WTC11 (cell line): ENCODE data around the gene TTC19. TPM values are rescaled to one million over a fixed set of nuclear protein-coding genes. Genes with fewer than 3 reads are reported as not detected.

Experiments
- ATAC-seq: fragments of 200-7000 bp; cut with Tn5 transposase; 2 replicates; pipeline ENCODE4 v1.10.0; 2021; ENCODE audit warnings: mild to moderate bottlenecking, moderate library complexity
- CTCF ChIA-PET: fragments of 300-600 bp; sonication (Branson Sonifier 250); formaldehyde crosslinking; loops from one replicate; lab custom pipeline; 2021; ENCODE audit warnings: antibody characterized with exemption; lab: Charles Lee
- POLR2A ChIA-PET: fragments of 350-600 bp; sonication (Branson Sonifier 250); formaldehyde crosslinking; loops from one replicate; lab custom pipeline; 2021; ENCODE audit warnings: antibody characterized with exemption; lab: Charles Lee
- DNase-seq: peaks from one replicate; pipeline ENCODE4 v3.0.0; 2021; ENCODE audit warnings: low spot score
- H3K27ac Mint-ChIP-seq: 2 replicates; pipeline ENCODE4 v1.8.0; 2021; ENCODE audit warnings: mixed read lengths
- H3K27me3 Mint-ChIP-seq: 2 replicates; pipeline ENCODE4 v1.8.0; 2021; ENCODE audit warnings: low read depth, mild to moderate bottlenecking, moderate library complexity, mixed read lengths
- H3K36me3 Mint-ChIP-seq: 2 replicates; pipeline ENCODE4 v1.8.0; 2021; ENCODE audit warnings: mixed read lengths
- H3K4me1 Mint-ChIP-seq: 2 replicates; pipeline ENCODE4 v1.8.0; 2022; ENCODE audit warnings: mixed read lengths
- H3K4me3 Mint-ChIP-seq: 2 replicates; pipeline ENCODE4 v1.8.0; 2021; ENCODE audit warnings: mild to moderate bottlenecking, moderate library complexity, mixed read lengths
- H3K9me3 Mint-ChIP-seq: 2 replicates; pipeline ENCODE4 v1.8.0; 2021; ENCODE audit warnings: mixed read lengths
- AFF4 ChIP-seq: sonication (generic); formaldehyde crosslinking; IDR thresholded peaks from 2 replicates; pipeline ENCODE4 v1.8.1; 2023; ENCODE audit warnings: mild to moderate bottlenecking, missing genetic modification reagents, borderline replicate concordance
- CBFB ChIP-seq: sonication (generic); formaldehyde crosslinking; IDR thresholded peaks from 2 replicates; pipeline ENCODE4 v1.8.1; 2022; ENCODE audit warnings: mild to moderate bottlenecking, low read depth, missing genetic modification reagents
- CREB1 ChIP-seq: sonication (generic); formaldehyde crosslinking; IDR thresholded peaks from 2 replicates; pipeline ENCODE4 v1.8.0; 2023; ENCODE audit warnings: mild to moderate bottlenecking, missing genetic modification reagents
- E2F1 ChIP-seq: sonication (generic); formaldehyde crosslinking; IDR thresholded peaks from 2 replicates; pipeline ENCODE4 v1.8.0; 2022; ENCODE audit warnings: mild to moderate bottlenecking, missing genetic modification reagents
- ELF4 ChIP-seq: sonication (generic); formaldehyde crosslinking; IDR thresholded peaks from 2 replicates; pipeline ENCODE4 v1.8.1; 2022; ENCODE audit warnings: low read depth, mild to moderate bottlenecking, moderate library complexity, missing genetic modification reagents
- IRF2 ChIP-seq: sonication (generic); formaldehyde crosslinking; IDR thresholded peaks from 2 replicates; pipeline ENCODE4 v1.8.0; 2022; ENCODE audit warnings: low read depth, missing genetic modification reagents, borderline replicate concordance
- KAT7 ChIP-seq: sonication (generic); formaldehyde crosslinking; IDR thresholded peaks from 2 replicates; pipeline ENCODE4 v1.8.1; 2023; ENCODE audit warnings: missing genetic modification reagents, mild to moderate bottlenecking, borderline replicate concordance
- MYBL2 ChIP-seq: sonication (generic); formaldehyde crosslinking; IDR thresholded peaks from 2 replicates; pipeline ENCODE4 v1.8.1; 2023; ENCODE audit warnings: mild to moderate bottlenecking, moderate library complexity, missing genetic modification reagents
- NFATC4 ChIP-seq: fragments of 250-450 bp; sonication (Bioruptor Pico); IDR thresholded peaks from 2 replicates; pipeline ENCODE4 v1.9.0; 2021; ENCODE audit warnings: mild to moderate bottlenecking
- SP1 ChIP-seq: sonication (generic); formaldehyde crosslinking; conservative IDR thresholded peaks from 2 replicates; pipeline ENCODE4 v1.8.1; 2022; ENCODE audit warnings: missing genetic modification reagents
- STAT6 ChIP-seq: sonication (generic); formaldehyde crosslinking; conservative IDR thresholded peaks from 2 replicates; pipeline ENCODE4 v1.8.1; 2023; ENCODE audit warnings: mild to moderate bottlenecking, low read depth, missing genetic modification reagents, moderate library complexity
- TEAD4 ChIP-seq: sonication (generic); formaldehyde crosslinking; IDR thresholded peaks from 2 replicates; pipeline ENCODE4 v1.8.0; 2022; ENCODE audit warnings: mild to moderate bottlenecking, missing genetic modification reagents
- TP53 ChIP-seq: sonication (generic); formaldehyde crosslinking; IDR thresholded peaks from 2 replicates; pipeline ENCODE4 v1.8.1; 2023; ENCODE audit warnings: mild to moderate bottlenecking, missing genetic modification reagents
- ZMAT4 ChIP-seq: fragments of 250-450 bp; sonication (Bioruptor Pico); IDR thresholded peaks from 2 replicates; pipeline ENCODE4 v1.9.0; 2021; ENCODE audit warnings: mild to moderate bottlenecking
- ZNF423 ChIP-seq: fragments of 250-450 bp; sonication (Bioruptor Pico); IDR thresholded peaks from 2 replicates; pipeline ENCODE4 v2.1.2; 2022; ENCODE audit warnings: mild to moderate bottlenecking, moderate library complexity
- ZNF532 ChIP-seq: fragments of 250-450 bp; sonication (Bioruptor Pico); IDR thresholded peaks from 2 replicates; pipeline ENCODE4 v1.9.0; 2021; ENCODE audit warnings: mild to moderate bottlenecking, borderline replicate concordance
- total RNA-seq: library from RNA; stranded (reverse); gene quantifications from 3 replicates; pipeline ENCODE4 v1.2.3, GENCODE V29; 2021

TTC19 gene
- total RNA-seq, 1 experiment from 2014 or later = 55.3 TPM

- TF ChIP-seq ZNF423 (CRISPR knock-in tag) = no peak
- no peak for TF ChIP-seq ZMAT4 (CRISPR knock-in tag)
- no peak for TF ChIP-seq STAT6 (CRISPR knock-in tag)
- no peak for TF ChIP-seq TEAD4
- TF ChIP-seq IRF2 (CRISPR knock-in tag) = no peak
- no peak for TF ChIP-seq KAT7
- no peak for TF ChIP-seq ZNF532 (CRISPR knock-in tag)
- no peak for TF ChIP-seq SP1 (CRISPR knock-in tag)
- no peak for TF ChIP-seq ELF4 (CRISPR knock-in tag)
- no peak for TF ChIP-seq MYBL2 (CRISPR knock-in tag)
- TF ChIP-seq AFF4 = no peak
- no peak for TF ChIP-seq CREB1 (CRISPR knock-in tag)
- no peak for TF ChIP-seq E2F1 (CRISPR knock-in tag)
- TF ChIP-seq CBFB = no peak
- no peak for TF ChIP-seq NFATC4
- no peak for TF ChIP-seq TP53 (CRISPR knock-in tag)
- DNase-seq (no peak), ATAC-seq (no peak)
- Mint-ChIP-seq H3K36me3 (peaks cover 72% of the 10 kb centered on the region), H3K4me1 (no peaks in the 10 kb centered on the region), H3K27ac (no peak overlapping the region), H3K27me3 (no peaks in the 10 kb centered on the region), H3K9me3 (no peaks in the 10 kb centered on the region), H3K4me3 (no peak overlapping the region)
- CTCF ChIA-PET = no interaction called here
- POLR2A ChIA-PET = no interaction called here
These were observed 62.0 kb downstream of the TTC19 start for GRCh38 chr17:16061631-16062030.
